ENCODE measurements around the gene FHOD1.

The FHOD1 gene

DNA sequence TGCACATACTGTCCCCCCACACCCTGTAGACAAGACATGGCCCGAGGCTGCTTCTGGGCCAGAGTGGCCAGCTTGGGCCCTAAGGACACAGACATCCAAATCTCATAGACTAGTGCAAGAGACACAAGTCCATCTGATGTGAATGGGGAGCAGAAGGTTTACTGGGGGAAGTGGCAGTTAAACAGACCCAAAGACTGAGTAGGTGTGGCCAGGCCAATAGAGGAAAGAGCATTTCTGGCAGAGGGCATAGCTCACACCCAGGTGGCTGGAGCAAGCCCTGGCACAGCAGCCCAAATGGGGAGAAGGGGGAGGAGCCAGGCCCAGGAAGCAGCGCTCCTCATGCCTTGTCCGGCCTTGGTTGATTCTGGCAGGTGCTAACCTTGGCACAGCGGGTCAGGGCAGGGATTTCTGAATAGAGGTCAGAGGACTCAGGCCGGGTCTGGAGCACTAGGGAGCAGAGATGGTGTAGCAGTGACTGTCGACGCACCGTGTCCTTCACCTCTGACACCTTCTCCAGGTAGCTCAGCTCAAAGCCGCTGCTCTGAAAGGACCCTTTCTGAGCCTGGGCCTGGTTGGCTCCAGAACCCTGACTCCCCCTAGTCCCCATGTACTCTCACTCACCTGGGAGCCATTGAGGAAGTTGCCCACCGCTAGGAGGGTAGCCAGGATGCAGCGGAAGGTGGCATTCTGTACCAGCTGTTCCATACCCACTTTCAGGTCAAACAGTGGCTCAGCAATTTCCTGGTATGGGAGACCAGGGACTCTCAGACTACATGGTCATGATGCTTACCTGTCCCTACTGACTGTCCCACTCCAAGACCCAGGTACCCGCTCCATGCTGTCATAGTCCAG lies 16.2 kb downstream of the FHOD1 start:
- no peak for DNase-seq

DNA sequence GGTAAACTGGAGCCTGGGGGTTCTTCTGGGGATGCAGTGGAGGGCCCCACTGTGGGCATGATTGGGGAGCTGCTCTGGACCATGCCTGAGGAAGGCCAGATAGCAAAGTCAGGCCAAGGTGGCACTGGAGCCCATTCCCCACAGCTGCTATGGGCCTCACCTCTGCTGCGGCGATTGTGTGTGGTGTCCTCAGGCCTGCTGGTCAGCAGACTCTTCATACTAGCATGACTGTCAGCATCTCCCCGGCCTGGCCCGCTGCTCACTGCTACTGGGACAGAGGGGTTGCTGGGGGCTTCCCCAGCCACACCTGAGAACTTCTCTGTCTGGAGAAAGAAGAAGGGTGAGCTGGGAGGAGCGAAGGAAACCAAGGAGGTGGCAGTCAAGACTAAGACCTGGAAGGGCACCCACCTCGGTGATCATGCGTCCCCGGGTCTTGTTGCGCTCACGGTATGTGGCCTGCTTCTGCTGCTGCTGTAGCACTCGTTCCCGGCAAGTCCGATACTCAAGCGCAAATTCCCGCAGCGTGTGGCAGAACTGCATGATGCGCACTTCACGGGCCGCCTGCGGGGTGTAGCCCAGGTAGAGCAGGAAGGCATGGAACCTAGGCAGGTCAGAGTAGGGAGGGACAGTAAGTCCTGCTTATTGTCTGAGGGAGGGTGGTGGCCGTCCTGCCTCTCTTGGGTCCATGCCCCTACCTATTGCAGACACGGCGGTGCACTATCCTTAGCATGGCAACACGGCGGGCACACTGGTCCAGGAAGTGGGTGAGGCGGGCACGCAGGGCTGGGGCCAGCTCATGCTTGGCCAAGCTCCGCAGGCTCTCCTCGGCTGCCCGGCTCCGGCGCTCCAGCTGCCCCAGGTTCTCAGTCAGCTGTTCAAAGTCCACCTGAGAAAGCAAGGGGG lies 17.1 kb downstream of the FHOD1 start:
- no peak for DNase-seq

DNA sequence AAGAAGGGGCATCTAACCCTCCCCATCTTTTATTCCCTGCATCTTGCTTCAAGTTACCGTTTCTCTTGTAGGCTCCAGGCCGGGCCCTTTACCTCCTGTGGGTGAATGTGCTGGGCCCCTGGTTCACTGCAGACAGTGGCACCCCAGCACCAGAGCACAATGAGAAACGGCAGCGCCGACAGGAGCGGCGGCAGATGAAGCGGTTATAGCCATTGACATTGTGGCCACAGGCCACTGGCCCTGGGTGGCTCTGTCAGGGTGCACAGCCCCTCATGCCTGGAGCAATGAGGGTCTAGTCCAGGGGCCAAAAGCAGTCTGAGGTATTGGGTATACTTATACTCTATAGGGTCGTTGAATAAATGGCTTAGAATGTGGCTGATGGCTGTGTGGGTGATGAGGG lies 18.4 kb downstream of the FHOD1 start:
- DNase-seq = no peak

DNA sequence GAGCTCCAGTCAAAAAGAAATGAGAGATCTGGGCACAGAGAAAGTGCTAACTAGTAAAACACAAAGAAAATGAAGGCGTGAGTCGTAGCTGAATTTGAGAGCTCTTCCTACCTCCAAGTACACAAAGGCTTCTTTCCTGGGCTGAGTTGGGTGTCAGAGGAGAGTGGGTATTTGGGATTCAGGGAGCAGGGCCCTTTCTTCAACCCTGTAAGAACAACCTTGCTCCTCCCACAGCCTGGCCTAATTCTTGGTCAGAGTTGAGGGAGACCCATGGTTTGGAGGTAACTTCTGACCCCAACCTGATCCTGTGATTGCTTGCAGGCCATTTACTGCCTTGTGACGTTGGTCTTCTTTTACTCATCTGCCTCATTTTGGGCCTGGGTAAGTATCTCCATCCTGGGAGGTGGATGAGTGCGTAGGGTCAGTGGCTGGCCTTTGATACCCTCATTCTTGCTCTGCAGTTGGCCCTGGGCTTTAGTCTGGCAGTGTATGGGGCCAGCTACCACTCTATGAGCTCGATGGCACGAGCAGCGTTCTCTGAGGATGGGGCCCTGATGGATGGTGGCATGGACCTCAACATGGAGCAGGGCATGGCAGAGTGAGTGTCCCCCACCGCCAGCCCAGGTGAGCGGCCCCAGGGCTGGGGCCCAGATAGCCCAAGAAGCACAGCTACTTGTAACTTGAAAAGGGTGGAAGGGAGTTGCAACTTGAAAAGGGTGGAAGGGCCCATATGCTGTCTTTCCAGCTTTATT lies 19.1 kb downstream of the FHOD1 start:
- no peak for DNase-seq

DNA sequence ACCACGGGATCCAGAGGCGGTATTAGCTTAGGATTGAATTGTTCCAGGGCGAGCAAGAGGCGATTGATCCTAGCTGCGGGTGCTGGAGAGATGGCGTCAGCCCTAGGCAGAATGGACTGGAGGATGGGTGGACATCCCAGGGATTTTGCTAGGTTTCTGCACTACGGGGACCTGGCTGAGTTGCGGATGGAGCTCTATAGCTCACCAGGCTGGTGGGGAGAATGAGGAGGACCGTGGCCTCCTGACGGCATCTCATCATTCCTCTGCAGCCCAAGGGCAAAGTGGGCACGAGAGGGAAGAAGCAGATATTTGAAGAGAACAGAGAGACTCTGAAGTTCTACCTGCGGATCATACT lies 19.7 kb downstream of the FHOD1 start:
- no peak for DNase-seq

DNA sequence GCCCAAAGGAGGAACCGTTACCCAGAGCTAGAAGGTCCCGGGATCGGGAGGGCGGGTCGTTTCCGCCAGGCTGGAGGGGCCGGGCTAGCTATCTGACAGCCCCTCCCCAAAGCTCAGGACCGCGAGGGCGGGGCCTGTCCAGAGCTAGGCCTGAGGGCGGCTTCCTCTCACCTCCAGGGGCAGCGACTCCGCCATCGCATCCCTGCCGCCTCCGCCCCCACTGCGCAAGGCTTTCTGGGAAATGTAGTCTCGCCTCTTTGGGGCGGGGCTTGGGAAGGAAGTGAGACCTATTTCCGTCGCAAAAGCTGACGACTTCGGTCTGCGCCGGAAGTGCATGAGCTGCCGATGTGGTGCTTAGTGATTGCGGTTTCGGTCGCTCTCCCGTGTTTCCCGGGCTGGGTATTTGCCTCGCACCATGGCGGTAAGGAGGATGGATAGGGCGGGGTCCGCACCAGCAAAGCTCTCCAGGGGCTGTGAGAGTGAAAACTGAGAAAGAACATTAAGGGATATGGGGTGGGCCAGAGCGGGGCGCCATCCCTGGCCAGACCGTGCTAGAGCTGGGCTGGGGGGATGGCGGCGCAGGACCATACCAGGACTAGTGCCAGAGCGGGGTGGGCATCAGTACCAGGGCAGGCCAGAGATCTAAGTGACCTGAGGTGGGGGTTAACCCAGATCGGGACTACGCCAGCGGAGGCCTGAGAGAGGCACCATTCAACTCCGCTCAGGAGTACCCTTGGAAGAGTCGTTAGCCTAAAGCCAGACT lies 20.3 kb downstream of the FHOD1 start, which contains the start of gene TMEM208:
Gene TMEM208, plus strand, starts transcription at position 327 of the 763 bp plus-strand sequence. Its CDS starts 89 bp downstream, at position 416.
- DNase-seq = peak; percentile 99 to 100 (median 99)

DNA sequence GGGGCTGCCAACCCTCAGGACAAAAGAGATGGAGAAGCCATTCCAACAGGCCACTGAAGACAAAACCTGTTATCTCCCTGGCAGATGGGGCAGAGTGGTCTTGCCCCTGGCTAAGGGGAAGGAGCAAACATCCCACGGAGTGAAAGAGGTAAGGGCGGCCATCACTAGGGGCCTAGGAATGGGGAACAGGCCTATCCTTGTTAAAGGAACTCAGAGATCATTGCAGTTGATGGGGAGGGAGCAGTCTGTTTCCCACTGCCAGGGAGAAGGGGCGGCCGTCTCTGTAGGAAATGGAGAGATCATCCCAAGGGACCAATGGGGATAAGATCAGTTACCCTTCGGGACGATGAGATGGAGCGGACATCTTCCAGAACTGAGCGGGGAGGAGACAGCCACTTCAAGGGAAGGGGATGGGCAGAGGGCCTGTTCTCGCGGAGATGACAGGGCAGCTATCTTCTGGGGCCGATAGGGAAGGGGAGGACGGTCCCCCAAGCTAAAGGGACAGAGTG lies 20.9 kb downstream of the FHOD1 start:
- no peak for DNase-seq

DNA sequence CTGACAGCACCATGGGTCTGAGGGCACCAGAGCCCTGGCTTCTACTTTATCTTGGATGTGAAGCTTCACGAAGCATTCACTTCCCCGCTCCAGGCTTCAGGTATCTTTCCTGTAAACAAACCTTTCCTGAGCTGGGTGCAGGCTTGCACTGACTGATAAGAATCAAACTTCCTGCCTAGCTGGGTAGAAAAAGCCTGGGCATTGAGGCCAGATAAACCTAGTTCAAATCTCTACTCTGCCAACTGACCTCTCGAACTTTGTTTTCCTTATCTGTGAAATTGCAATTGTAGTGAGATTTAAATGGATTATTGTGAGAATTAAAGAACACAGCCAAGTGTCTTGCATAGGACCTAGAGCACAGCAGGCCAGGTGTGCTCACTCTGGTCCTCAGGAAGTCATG lies 23.3 kb downstream of the FHOD1 start:
- no peak for DNase-seq

DNA sequence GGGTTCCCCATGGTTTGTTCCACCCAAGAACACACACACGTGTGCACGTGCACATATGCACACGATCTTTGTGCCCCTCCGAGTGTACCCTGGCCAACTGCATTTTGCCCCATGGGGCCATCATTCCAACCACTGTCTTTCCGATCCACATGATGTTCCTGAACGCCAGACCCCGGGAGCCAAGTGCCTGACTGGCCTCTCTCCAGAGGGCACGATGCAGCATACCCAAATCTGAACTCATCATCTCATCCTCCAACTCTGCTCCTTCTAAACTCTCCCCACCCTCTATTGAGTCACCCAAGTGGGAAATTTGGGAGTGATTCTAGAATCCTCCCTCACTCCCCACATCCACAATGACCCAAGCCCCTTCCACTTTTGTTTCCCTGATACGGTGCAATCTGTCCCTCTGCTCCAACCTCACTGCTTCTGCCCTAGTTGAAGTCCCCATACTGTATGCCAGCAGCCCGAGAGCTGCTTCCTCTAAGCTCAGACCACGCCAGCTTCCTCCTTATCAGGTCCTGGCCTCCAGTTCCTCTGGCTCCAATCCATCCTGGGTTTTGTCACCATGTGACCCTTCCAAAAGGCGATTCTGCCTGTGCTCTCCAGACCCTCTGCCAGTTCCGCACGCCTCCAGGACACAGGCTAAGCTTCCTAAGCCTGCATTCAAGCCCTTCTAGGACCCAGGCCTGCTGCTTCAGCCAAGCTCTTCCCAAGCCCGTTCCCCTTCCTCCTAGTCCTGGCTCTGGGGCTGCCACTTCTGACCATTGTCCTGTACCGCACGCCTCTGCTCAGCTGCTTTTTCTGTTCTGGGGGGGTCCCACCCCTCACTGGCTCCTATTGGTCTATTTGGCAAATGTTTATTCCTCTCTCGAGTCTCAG lies 30.4 kb downstream of the FHOD1 start:
- DNase-seq = peak; percentile 57 to 79 (median 76)

DNA sequence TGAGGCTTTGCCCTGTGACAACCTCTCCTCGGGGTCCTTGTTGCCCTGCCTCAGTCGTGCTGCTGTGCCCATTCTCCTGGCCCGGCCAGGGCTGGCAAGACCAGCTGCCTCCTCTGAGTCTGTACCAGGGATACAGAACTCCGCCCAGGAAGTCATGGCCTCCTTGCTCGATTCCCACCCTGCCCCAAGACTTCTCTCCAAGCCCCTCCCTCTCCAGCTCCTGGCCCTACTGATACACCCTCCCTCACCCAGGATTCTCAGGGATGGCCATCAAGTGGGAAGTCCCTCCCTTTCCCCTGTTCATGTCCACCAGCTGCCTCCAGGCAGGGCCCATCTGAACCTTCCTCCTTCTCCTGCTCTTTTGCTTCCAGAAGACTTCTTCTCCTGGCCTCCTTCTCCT lies 31.6 kb downstream of the FHOD1 start:
- DNase-seq = peak; percentile 37 to 68 (median 65)

DNA sequence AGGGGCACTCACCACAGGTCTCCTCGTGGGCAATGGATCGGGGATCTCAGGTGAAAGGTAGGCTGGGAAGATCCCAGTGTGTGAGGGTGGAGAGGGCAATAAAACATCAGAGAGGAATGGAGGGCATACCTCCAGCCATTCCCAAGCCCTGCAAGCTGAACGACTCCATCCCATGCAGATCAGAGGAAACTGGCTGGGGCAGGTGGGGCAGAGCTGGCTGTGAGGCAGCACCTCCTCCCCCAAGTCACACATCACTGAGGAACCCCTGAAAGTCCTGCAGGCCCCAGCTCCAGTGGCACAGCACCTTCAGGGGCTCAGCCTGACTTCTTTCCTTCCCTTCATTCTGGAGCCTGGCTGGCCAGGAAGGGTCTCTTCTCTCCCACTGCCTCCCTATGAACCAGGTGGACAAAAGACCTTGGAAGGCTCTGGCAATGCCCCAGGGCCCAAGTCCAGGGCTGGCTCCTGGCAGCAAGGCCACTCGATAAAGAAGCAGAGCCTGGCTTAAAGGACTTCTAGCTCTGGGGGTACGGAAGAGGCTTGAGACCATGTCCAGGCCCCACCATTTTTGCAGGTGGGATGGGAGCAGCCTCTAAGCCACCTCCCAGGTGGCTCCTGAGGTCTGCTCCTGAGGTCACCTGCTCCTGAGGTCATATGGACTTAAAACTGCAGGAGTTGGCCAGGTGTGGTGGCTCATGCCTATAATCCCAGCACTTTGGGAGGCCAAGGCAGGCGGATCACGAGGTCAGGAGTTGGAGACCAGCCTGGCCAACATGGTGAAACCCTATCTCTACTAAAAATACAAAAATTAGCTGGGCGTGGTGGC lies 33.9 kb downstream of the FHOD1 start:
- no peak for DNase-seq

DNA sequence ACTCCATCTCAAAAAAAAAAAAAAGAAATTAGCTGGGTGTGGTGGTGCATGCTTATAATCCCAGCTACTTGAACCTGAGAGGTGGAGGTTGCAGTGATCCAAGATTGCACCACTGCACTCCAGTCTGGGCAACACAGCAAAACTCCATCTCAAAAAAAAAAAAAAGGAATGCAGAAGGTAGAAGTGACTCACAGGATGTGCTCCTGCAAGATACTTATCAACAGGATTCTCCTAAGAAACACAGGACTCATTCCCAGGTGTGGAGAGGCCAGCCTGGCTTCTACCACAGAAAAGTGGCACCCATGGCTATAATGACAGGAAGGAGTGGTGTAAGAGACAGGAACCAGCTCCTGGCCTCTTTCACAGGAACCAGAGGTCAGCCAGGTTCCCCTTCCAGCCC lies 34.5 kb downstream of the FHOD1 start:
- DNase-seq = no peak

DNA sequence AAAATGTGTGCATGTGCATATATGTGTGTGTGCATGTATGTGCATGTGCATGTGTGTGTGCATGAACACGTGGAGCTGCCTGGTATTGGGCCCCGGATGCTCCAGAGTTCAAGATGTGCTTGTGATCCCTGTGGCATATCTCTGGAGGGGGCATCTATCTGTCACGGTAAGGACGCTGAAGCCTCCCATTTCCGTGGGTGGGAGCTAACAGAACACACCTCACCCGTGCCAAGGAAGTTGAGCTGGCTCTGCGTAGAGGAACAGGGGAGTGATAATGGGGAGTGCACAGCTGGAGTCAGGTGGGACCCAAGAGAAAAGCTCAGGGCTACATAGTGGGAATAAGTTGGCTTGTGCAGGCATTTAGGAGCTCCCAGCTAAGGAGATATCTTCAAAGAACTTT lies 35.6 kb downstream of the FHOD1 start:
- DNase-seq = no peak

DNA sequence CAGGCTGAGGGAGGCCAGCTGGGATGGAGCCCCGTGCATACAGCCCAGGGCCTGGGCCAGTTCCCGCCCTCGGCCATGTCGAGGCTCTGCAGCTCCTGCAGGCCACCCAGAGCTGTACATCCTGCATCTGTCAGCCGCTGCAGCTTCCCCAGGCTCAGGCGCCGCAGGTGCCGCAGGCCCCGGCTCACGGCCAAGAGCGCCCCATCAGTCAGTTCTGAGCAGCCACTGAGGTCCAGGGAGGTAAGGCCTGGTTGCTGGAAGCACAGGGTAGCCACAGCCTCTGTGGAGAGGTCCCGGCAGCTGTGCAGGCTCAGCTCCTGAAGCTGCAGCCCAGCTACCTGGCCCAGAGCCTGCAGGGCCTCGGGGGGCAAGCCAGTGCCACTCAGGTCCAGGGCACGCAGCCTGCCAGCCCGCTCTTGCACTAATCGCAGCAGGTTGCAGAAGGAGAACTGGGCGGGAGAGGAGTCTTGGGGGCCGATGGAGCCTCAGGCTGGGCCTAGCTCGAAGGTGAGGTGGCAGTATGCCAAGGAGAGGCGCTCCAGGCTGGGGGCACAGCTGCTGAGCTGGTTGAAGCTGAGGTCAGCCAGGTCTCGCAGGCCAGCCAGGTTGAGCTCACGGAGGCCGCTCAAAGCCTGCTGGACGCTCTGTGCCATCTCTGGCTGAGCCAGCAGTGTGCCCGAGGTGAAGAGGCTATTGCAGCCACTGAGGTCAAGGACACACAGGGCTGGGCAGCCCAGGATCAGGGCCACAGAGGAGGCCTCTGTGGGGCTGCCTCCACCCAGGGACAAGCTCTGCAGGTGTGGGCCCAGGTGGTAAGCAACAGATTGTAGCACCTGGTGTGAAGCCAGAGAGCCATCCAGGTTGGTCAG lies 37.0 kb downstream of the FHOD1 start:
- no peak for DNase-seq

DNA sequence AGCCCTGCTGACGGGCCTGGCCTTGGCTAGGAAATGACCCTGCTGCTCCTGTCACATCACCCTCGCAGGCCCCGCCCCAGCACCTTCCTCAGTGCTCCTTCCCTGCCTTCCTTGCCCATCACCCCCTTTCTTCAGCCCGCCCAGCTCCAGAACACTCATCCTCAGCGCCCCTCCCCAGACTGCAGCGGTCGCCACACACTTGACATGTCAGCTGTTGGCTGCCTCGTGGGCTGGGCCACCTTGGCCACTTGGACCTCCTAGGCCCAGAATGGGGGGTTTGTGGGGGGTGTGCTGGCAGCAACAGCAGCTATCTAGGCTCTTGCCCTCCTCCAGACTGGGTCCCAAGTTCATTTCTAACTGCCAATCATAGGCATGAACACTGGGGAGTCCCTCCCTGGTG lies 37.7 kb downstream of the FHOD1 start:
- DNase-seq = no peak

DNA sequence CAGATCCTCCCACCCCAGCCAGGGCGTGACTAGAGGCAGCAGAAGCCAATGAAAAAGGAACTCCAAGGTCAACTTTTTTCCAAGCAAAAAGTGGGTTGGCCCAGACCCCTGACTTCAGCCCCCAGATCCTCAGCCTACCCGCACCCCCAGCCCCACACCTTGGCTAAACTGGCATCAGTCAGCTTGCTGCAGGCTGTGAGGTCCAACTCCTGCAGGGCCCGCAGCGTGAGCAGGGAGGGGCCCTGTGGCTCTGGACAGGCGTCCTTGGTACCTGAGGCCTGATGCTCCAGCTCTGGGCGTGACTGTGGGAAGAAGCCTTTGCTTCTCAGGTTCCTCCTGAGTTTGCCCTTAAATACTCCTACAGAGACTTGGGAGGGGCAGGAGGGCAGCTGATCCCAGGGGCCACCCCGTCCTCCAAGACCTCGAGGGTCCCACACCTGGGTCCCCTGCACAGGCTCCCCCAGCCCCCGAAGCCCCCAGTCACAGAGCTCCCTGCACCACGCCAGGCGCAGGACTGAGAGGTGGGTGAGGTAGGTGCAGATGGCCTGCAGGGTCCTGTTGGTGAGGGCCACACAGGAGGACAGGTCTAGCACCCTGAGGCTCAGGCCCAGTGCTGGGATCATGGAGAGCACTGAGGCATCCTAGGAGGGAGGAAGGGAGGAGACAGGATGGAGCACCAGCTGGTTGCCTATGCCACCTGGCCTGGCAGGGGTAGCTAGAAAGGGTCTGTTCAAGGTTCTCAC lies 39.0 kb downstream of the FHOD1 start:
- DNase-seq = no peak

DNA sequence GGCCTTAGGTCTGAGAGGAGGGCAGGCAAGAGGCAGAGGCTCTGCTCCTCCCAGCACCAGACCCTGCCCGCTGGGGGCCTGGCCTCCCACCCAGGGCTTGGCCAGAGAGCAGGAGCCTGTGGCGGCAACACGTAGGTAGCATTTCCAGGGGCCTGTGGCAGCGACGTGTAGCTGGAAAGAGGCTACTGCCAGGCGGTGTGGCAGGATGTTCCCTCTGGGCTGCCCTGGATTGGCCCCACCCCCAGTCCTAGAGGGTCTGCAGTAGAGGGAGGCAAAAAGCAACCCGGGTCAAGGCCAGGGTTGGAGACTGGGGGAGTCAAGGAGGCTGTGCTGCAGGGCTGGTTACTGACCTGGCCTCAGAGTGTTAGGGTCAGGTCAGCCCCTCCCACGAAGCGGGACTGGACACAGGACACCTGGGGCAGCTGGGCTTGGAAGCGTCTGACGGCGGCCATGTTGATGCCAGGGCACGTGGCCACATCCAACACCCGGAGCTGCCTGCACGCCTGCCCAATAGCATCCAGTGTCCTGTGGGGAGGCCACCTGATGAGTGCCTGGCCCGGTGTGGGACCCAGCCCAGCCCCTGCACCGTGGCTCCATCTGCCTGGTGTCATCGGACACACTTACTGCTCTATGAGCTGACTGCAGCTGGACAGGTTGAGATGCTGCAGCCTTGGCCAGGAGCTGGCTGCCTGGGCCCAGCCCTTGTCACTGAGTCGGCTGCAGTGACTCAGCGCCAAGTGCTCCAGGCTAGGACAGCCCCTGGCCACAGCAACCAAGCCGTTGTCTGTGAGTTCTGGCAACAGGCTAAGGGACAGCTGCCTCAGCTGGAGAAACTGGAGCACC lies 39.8 kb downstream of the FHOD1 start:
- DNase-seq = peak in 1 of 3 donors; percentile 21

Data from suppressor macrophage treated with lipopolysaccharide for 1 hour (primary cell).